PC-9 (cell line): ENCODE measurements around the gene DFFA.

ENCODE experiments used
- CTCF ChIP-seq: fragments of 200-600 bp; sonication (generic); conservative IDR thresholded peaks from 2 replicates; pipeline ENCODE4 v1.6.1; 2017; ENCODE audit warnings: mixed run types, antibody characterized with exemption, mild to moderate bottlenecking, moderate library complexity
- EZH2 ChIP-seq: fragments of 200-600 bp; sonication (generic); IDR thresholded peaks from 2 replicates; pipeline ENCODE4 v1.8.0; 2017; ENCODE audit warnings: antibody characterized with exemption, low read depth

DNA sequence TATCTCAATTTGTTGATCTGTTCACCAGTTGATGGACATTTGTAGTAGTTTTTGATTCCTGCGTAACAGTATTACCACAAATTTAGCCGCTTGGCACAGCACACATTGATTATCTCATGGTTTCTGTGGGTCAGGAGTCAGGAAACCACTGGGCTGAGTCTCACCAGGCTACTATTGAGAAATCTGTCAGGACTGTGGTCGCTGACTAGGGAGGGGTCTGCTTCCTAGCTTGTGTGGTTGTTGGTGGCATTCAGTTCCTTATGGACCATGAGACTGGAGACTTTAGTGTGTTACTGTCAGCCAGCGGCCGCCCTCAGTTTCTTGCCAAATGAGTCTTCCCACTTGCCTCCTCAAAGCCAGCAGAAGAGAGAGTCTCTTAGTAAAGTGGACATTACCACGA, 12.2 kb upstream of the DFFA start:
- TF ChIP-seq EZH2 = no peak
- no peak for TF ChIP-seq CTCF
